Stimulated activated CD8-positive, alpha-beta memory T cell treated with anti-CD3 and anti-CD28 coated beads, Interleukin-4, amount 100 ng/mL, for 4 hours (primary cell): ENCODE data around the gene NKAIN2.
"Not testable (repeated sequence)": the region's sequence is repeated elsewhere in the genome, so short reads cannot be mapped to it uniquely, and the experiment has no call there.

Source experiments
- DNase-seq, 2 donors: peaks; one replicate each; pipeline ENCODE4 v3.0.0-alpha.2; 2020; ENCODE audit warnings: low read depth in 2 of 2, low spot score in 1 of 2

The NKAIN2 gene

DNA sequence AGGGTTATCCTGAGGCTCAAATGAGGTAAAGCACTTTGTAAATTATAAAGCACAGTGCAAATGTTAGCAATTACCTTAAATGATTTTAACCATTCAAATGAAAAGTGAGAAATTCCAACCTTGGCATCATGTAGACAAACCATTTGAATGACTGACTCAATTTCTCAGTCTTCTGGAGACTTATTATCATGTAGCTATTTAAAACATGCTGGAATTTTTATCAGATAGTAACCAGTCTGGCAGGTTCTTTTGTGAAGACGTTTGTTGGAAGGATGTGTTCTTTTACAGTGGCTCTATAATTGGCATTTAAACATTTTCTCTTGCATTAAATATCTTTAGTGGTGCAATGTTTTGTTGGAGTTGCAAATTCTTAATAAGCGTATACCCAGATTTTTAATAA, 386.6 kb downstream of the NKAIN2 start:
- DNase-seq, result no peak

DNA sequence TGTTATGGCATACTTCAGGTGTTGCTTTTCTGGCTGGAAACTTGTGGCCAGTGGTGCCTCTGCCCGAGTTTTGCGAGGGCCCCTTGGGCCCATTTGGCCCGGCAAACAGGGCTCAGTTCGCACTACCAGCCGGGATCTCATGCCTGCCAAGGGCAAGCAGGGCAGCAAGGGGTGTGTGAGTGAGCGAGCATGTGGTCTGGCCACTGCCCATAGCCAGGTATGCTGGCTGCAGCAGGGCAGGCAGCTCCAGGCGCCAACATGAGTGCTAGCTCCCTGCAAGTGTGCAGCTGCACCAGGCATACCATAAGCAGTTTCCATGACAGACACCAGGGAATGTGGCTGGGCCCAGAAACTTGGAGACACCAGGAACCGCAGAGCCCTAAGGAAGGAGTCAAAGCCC, 389.5 kb downstream of the NKAIN2 start:
- no peak for DNase-seq

DNA sequence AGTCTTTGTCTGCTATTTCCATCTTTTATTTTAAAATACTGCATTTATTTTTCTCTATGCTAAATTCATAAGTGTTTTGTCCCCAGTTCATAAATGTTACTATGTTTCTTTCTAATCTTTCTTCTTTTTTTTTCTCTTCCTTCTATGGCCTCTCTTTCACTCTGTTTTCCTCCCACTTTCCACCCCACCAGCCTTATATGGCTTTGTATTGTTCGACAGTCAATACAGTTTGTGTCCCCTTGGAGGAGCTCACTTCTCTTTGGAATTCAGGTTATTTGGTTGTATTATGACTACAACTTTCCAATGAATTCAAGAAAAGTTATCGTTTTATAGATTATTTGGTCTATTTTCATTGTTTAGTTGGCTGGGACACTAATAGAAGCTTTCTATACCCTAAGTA, 393.5 kb downstream of the NKAIN2 start:
- no peak for DNase-seq

- DNase-seq, result no peak
Observed at GRCh38 chr6:124199286-124199685, 395.6 kb downstream of the NKAIN2 start.

GRCh38 chr6:124200661-124201060, 397.0 kb downstream of the NKAIN2 start:
- DNase-seq, result no peak

DNA sequence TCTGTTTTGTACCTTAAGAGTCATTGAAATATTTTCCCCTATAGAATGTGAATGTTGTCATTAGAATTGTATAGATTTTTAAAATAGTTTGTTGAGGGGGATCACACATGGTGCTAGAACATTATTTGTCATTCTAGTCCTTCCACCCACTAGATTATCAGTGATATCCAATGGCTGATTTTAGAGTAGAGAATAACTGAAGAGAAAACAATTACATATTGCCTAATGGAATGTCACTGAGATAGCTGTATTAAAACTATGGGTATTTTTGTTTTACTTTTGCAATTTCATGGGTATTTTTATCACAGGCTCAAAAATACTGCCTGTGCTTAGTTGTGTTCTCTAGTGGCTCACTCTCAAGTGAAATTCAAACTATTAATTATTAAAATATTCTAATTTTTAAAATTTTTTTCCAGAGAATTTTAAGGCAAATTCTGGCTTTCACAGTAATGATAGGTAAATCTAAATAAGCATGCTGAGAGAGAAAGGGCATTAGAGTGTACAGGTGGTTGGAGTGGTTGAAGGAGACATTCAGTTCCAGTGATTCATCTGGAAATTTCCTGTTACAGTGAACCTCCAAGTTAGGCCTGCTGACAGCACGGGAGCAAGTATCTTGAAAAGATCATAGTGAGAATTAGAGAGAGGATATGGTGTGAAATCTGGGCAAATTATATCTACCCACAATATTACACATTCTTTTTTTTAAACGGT, 399.6 kb downstream of the NKAIN2 start:
- DNase-seq, result no peak

- no peak for DNase-seq
Observed at GRCh38 chr6:124203812-124204167, 400.1 kb downstream of the NKAIN2 start.

- DNase-seq, result no peak
Observed at GRCh38 chr6:124205921-124206320, 402.3 kb downstream of the NKAIN2 start.

GRCh38 chr6:124223611-124224345, 420.1 kb downstream of the NKAIN2 start:
- no peak for DNase-seq

GRCh38 chr6:124226396-124226795, 422.7 kb downstream of the NKAIN2 start:
- no peak for DNase-seq

GRCh38 chr6:124233221-124233620, 429.6 kb downstream of the NKAIN2 start:
- DNase-seq, result no peak

DNA sequence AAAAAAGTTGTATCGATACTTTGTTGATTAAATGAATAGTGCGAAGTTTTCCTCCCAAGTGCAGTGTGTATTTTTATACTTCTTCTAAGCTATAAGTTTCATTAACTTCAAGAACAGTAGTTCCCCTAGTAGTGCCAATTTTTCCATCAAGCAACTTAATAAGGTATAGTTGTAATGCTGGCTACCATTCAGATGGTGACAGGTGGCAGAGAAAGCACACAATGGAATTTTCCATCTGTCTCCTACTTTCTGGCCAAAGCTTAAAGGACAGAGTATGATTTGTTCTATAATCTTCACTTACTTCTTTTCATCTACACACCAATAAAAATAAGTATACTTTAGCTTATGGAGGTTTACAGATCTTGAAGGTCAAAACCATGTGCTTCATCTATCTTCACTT, 431.1 kb downstream of the NKAIN2 start:
- no peak for DNase-seq

GRCh38 chr6:124237911-124238310, 434.2 kb downstream of the NKAIN2 start:
- no peak for DNase-seq

DNA sequence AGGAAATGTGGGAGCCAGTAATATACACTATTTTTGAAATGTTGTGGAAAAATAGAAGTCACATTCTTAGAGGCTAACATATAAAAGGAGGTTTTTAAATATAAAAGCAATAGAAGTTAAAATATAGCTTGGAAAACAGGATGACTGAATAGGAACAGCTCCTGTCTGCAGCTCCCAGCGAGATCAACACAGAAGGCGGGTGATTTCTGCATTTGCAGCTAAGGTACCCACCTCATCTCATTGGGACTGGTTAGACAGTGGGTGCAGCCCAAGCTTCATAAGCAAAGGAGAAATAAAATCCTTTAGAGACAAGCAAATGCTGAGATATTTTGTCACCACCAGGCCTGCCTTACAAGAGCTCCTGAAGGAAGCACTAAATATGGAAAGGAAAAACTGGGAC, 434.7 kb downstream of the NKAIN2 start:
- DNase-seq, result not testable (repeated sequence)

GRCh38 chr6:124254941-124255685, 451.4 kb downstream of the NKAIN2 start:
- no peak for DNase-seq

DNA sequence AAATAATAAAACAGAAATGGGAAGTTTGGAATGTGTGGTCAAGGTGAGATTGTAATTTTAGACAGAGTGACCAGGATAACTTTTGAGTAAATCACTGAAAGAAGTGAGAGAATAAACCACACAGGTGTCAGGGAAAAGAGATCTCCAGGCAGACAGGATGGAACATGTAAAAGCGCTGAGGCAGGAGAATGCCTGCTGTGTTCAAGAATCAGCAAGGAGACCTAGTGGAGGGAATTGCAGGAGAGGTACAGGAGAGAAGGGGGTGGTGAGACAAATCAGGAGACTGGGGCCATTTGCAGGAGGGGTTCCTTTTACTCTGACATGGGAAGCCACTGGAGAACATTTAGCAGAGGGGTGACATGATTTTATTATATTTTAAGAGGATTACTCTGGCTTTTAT, 456.7 kb downstream of the NKAIN2 start:
- DNase-seq, result no peak

- no peak for DNase-seq
Observed at GRCh38 chr6:124269733-124270132, 466.1 kb downstream of the NKAIN2 start.

GRCh38 chr6:124273701-124274100, 470.0 kb downstream of the NKAIN2 start:
- no peak for DNase-seq

DNA sequence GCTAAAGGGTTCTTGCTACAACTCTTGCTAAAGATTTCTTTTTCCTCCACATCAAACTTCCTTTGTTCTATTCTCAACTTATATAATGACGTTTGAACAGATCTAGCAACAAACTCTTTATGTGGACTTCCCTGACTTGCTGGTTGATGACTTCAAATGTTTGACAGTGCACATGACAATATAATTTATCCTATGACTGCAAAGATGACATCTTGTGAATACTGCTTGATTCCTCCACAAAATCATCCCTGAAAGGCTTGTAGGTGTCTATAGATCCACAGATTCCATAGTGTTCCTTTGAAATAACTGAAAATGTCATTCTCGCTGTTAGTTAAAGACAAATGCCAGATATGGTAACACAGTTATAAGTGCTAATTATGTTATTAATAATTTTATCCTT, 478.9 kb downstream of the NKAIN2 start:
- no peak for DNase-seq

DNA sequence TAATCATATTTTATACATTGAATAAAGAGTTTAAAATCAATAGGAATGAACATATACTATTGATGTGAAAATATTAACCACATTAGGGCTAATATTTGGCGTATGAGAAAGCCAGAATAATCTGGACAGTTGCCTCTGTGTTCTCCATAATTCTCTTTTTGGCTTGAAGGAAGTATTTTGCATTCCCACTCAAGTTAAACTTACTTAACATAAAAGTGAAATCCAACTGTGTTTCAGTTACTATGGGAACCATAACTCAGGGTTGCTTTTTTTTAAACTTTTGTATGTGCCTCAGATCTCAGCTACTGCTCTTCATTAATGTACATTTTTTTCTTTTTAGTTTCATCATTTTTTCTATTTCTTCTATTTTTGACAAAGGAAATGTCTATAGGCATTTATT, 479.8 kb downstream of the NKAIN2 start:
- DNase-seq, result no peak

- no peak for DNase-seq
Observed at GRCh38 chr6:124285146-124285545, 481.5 kb downstream of the NKAIN2 start.

DNA sequence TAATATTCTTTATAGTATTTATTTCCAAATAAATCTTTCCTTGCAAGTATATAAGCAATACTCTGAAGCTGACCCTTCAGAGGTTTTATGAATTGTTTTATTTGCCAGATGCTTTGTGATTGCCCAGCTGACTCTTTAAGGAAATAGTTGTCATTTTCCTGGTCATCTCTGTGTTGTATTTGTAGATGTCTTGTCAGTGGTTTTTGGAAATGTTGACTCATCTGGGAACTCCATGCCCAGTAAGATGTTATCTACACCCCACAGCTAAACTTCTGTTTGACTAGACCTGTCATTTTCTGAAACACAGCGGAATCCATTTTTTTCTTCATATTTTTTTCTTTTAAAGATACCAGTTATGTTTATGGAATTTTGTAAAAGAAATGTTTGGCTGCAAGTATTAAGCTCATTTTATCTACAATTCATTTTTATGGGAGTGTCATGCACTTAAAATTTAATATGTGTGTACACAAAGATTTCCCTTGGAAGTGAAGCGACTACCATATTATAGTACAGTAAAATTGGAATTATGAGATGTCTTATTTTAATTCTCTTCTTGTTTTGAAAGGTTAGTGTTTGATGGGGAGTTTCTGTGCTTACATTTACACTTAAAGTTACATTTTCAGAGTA, 491.0 kb downstream of the NKAIN2 start:
- DNase-seq, result no peak
